HCT116 (cell line): Measurements from ENCODE around the gene GAS2. TPM values are rescaled to one million over a fixed set of nuclear protein-coding genes. Genes with fewer than 3 reads are reported as not detected.

Experiments used
- ATAC-seq: fragments of 200-7000 bp; cut with Tn5 transposase; 2 replicates; pipeline ENCODE4 v1.9.1; 2020; ENCODE audit warnings: mild to moderate bottlenecking, moderate library complexity
- BruUV-seq: library from RNA; stranded (reverse); fragments of 400-500 nt; replicated peaks from 2 replicates; lab custom pipeline; 2021; lab: Mats Ljungman, UMichigan
- CTCF ChIA-PET: fragments of 300-600 bp; sonication (Branson Sonifier 250); formaldehyde crosslinking; loops from one replicate; lab custom pipeline; 2021; ENCODE audit warnings: antibody characterized with exemption; lab: Charles Lee
- POLR2A ChIA-PET: fragments of 300-600, 350-600 bp; sonication (Branson Sonifier 250); formaldehyde crosslinking; loops from one replicate; lab custom pipeline; 2021; ENCODE audit warnings: antibody characterized with exemption; lab: Charles Lee
- RAD21 ChIA-PET, 2 experiments: fragments of 300-600 bp; sonication (Branson Sonifier 250); formaldehyde crosslinking; loops; one replicate each; lab custom pipeline; 2023; ENCODE audit warnings: low total read pairs in 2 of 2; ENCODE audit not compliant: uncharacterized antibody in 2 of 2, unreplicated experiment in 2 of 2, low non-redundant PET in 1 of 2; lab: Charles Lee
- DNase-seq: peaks from one replicate; pipeline ENCODE4 v3.0.0-alpha.2; 2010; ENCODE audit warnings: low read depth, low spot score
- H2AFZ ChIP-seq: fragments of 200-600 bp; shearing (Covaris generic), sonication (generic); 2 replicates; pipeline ENCODE4 v1.6.1; 2017; ENCODE audit warnings: low read depth, mixed run types, mixed read lengths, antibody characterized with exemption, low read length; ENCODE audit not compliant: poor library complexity, severe bottlenecking
- H3K27ac ChIP-seq: 2 replicates; pipeline ENCODE4 v1.5.1; 2012; ENCODE audit warnings: low read depth, low read length
- H3K27me3 ChIP-seq: fragments of 200-600 bp; sonication (generic); 2 replicates; pipeline ENCODE4 v1.6.1; 2016; ENCODE audit warnings: mixed run types, low read length, mixed read lengths; ENCODE audit not compliant: insufficient read depth
- H3K36me3 ChIP-seq, 2 experiments: fragments of 200-500 bp in 1 of 2; fragments of 200-600 bp in 1 of 2; sonication (Bioruptor generic) in 1 of 2; sonication (generic) in 1 of 2; 2 replicates each; pipeline versions ENCODE4 v1.5.1 to v1.6.1; 2014 to 2016; ENCODE audit warnings: low read length in 2 of 2, inconsistent platforms in 1 of 2, mixed read lengths in 1 of 2, mixed run types in 1 of 2; ENCODE audit not compliant: insufficient read depth in 2 of 2, control insufficient read depth in 1 of 2
- H3K4me1 ChIP-seq, 2 experiments: fragments of 200-600 bp in 1 of 2; sonication (generic) in 1 of 2; 2 replicates each; pipeline versions ENCODE4 v1.5.1 to v1.6.1; 2012 to 2017; ENCODE audit warnings: low read length in 2 of 2, inconsistent platforms in 1 of 2, mild to moderate bottlenecking in 1 of 2, mixed read lengths in 1 of 2, mixed run types in 1 of 2, moderate library complexity in 1 of 2; ENCODE audit not compliant: insufficient read depth in 2 of 2, control insufficient read depth in 1 of 2
- H3K4me2 ChIP-seq: fragments of 200-600 bp; sonication (generic); 2 replicates; pipeline ENCODE4 v1.6.1; 2017; ENCODE audit warnings: mixed run types, low read length, mixed read lengths
- H3K4me3 ChIP-seq, 2 experiments: fragments of 200-600 bp in 1 of 2; sonication (generic) in 1 of 2; replicated peaks in 1 of 2; 2 replicates each; pipeline ENCODE4 v1.5.1; 2011 to 2016; ENCODE audit warnings: low read length in 2 of 2, control low read depth in 1 of 2, low read depth in 1 of 2, mild to moderate bottlenecking in 1 of 2, mixed read lengths in 1 of 2, mixed run types in 1 of 2
- H3K79me2 ChIP-seq: fragments of 200-600 bp; sonication (generic); 2 replicates; pipeline ENCODE4 v1.6.1; 2017; ENCODE audit warnings: mild to moderate bottlenecking, mixed run types, low read length, moderate library complexity, mixed read lengths; ENCODE audit not compliant: insufficient read depth
- H3K9ac ChIP-seq: fragments of 200-600 bp; sonication (generic); 2 replicates; pipeline ENCODE4 v1.6.1; 2016; ENCODE audit warnings: low read length, mixed read lengths
- H3K9me2 ChIP-seq: fragments of 200-600 bp; sonication (generic), shearing (Covaris generic); 2 replicates; pipeline ENCODE4 v1.6.1; 2017; ENCODE audit warnings: mixed run types, mild to moderate bottlenecking, moderate library complexity; ENCODE audit not compliant: insufficient read depth
- H3K9me3 ChIP-seq, 2 experiments: fragments of 200-500 bp in 1 of 2; fragments of 200-600 bp in 1 of 2; sonication (Bioruptor generic) in 1 of 2; sonication (generic) in 1 of 2; 2 replicates each; pipeline ENCODE4 v1.6.1; 2014 to 2017; ENCODE audit warnings: low read length in 2 of 2, mixed read lengths in 2 of 2, inconsistent platforms in 1 of 2, low read depth in 1 of 2, mild to moderate bottlenecking in 1 of 2, mixed run types in 1 of 2, moderate library complexity in 1 of 2; ENCODE audit not compliant: control insufficient read depth in 1 of 2, insufficient read depth in 1 of 2
- H4K20me1 ChIP-seq: fragments of 200-600 bp; sonication (generic), shearing (Covaris generic); 2 replicates; pipeline ENCODE4 v1.6.1; 2017; ENCODE audit warnings: mixed run types, mild to moderate bottlenecking, moderate library complexity; ENCODE audit not compliant: insufficient read depth
- CBX3 ChIP-seq: IDR thresholded peaks from 2 replicates; pipeline ENCODE4 v1.6.1; 2012; ENCODE audit warnings: low read depth
- CTCF ChIP-seq, 3 experiments: fragments of 200-600 bp in 1 of 3; sonication (generic) in 1 of 3; IDR thresholded peaks in 2 of 3; conservative IDR thresholded peaks in 1 of 3; 2 replicates each; pipeline ENCODE4 v1.5.1; 2012 to 2017; ENCODE audit warnings: low read depth in 2 of 3, low read length in 2 of 3, antibody characterized with exemption in 1 of 3, borderline replicate concordance in 1 of 3, control low read depth in 1 of 3, mild to moderate bottlenecking in 1 of 3, mixed read lengths in 1 of 3, mixed run types in 1 of 3, moderate library complexity in 1 of 3; ENCODE audit not compliant: insufficient read depth in 1 of 3
- EGR1 ChIP-seq: IDR thresholded peaks from 2 replicates; pipeline ENCODE4 v1.6.1; 2012; ENCODE audit warnings: low read depth
- EZH2phosphoT487 ChIP-seq: fragments of 200-600 bp; IDR thresholded peaks from 2 replicates; pipeline ENCODE4 v1.6.1; 2018; ENCODE audit warnings: antibody characterized with exemption, borderline replicate concordance
- JUND ChIP-seq: IDR thresholded peaks from 2 replicates; pipeline ENCODE4 v1.6.1; 2012
- POLR2A ChIP-seq: IDR thresholded peaks from 2 replicates; pipeline ENCODE4 v1.7.0; 2011; ENCODE audit warnings: borderline replicate concordance; ENCODE audit not compliant: insufficient read depth, insufficient read length; ENCODE audit errors: extremely low read depth
- REST ChIP-seq: IDR thresholded peaks from 2 replicates; pipeline ENCODE4 v1.6.1; 2012; ENCODE audit warnings: low read depth
- SIN3A ChIP-seq: IDR thresholded peaks from 2 replicates; pipeline ENCODE4 v1.6.1; 2012; ENCODE audit warnings: low read depth
- SP1 ChIP-seq: IDR thresholded peaks from 2 replicates; pipeline ENCODE4 v1.6.1; 2012; ENCODE audit warnings: low read depth
- SRF ChIP-seq: IDR thresholded peaks from 2 replicates; pipeline ENCODE4 v1.6.1; 2012; ENCODE audit warnings: low read depth
- TCF7L2 ChIP-seq: IDR thresholded peaks from 2 replicates; pipeline ENCODE4 v1.7.0; 2011; ENCODE audit warnings: borderline replicate concordance, inconsistent platforms; ENCODE audit not compliant: insufficient read depth, insufficient read length; ENCODE audit errors: extremely low read depth
- YY1 ChIP-seq: IDR thresholded peaks from 2 replicates; pipeline ENCODE4 v1.6.1; 2011; ENCODE audit warnings: low read length, low read depth, moderate library complexity, mild to moderate bottlenecking; ENCODE audit not compliant: insufficient replicate concordance; ENCODE audit errors: extremely low read depth
- ZBTB33 ChIP-seq: IDR thresholded peaks from 2 replicates; pipeline ENCODE4 v1.6.1; 2011; ENCODE audit warnings: mild to moderate bottlenecking, low read length, moderate library complexity; ENCODE audit not compliant: insufficient replicate concordance; ENCODE audit errors: extremely low read depth
- ZFX ChIP-seq: fragments of 450-650 bp; IDR thresholded peaks from 2 replicates; pipeline ENCODE4 v1.6.1; 2017
- ZNF274 ChIP-seq: fragments of 200-500 bp; sonication (Bioruptor generic); IDR thresholded peaks from 2 replicates; pipeline ENCODE4 v1.6.1; 2014; ENCODE audit warnings: mild to moderate bottlenecking, low read depth, low read length, inconsistent platforms
- intact Hi-C: fragments of 100-400 bp; cut with micrococcal nuclease; formaldehyde crosslinking; loops from 2 replicates; pipeline ENCODE4 v1.10.0; 2022
- total RNA-seq: library from RNA; stranded (reverse); gene quantifications from one replicate; pipeline ENCODE4 v1.2.1, GENCODE V29; 2021; ENCODE audit not compliant: unreplicated experiment
- TF ChIP-seq, protein P1 (sequence below): IDR thresholded peaks from 2 replicates; pipeline ENCODE4 v1.6.1; 2012

GAS2 gene
- total RNA-seq, 1 experiment from 2014 or later: not detected

DNA sequence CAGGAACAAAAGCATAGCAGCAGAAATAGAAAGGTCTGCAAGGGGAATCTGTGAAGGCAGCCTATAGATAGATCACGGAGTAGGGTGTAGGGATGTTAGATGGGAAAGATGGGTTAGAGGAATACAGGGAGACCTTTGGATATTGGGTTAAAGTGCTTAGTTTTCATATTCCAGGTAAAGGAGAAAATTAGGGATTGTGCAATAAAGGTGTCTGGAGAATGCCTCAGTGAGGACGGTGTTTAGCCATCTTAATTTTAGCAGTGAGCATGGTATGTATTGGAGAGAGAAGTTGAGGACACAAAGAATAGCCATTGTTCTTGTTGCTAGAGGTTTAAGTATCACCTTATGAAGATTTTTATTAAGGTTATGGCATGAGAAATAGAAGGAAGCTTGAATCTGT, 17.7 kb downstream of the GAS2 start:
- no peaks in the 10 kb centered on the region for H3K79me2 ChIP-seq
- ChIA-PET POLR2A (no interaction called here), RAD21 (no interaction called here), CTCF (no interaction called here)
- no peaks in the 10 kb centered on the region for H3K9me3 ChIP-seq
- H4K20me1 ChIP-seq: no peaks in the 10 kb centered on the region
- intact Hi-C loops: no loop called here
- H3K4me3 ChIP-seq: no peak overlapping the region
- no peaks in the 10 kb centered on the region for H3K27me3 ChIP-seq
- no peaks in the 10 kb centered on the region for H3K36me3 ChIP-seq
- H2AFZ ChIP-seq: no peak overlapping the region
- H3K4me2 ChIP-seq: no peak overlapping the region
- no peaks in the 10 kb centered on the region for H3K4me1 ChIP-seq
- DNase-seq: no peak
- H3K27ac ChIP-seq: no peak overlapping the region
- no TSS peak for BruUV-seq
- TF ChIP-seq SIN3A (no peak), TCF7L2 (no peak), CBX3 (no peak), EGR1 (no peak), SP1 (no peak), REST (no peak), JUND (no peak), ZNF274 (no peak), EZH2phosphoT487 (no peak), POLR2A (no peak), YY1 (no peak), ZFX (no peak), CTCF (IDR thresholded peaks at IDR 0.05 in 2 of 3, conservative IDR thresholded peaks at IDR 0.05 in 1 of 3; ENCODE audit: borderline replicate concordance in 1 of 3, insufficient read depth in 1 of 3, low read depth in 2 of 3, low read length in 2 of 3) (no peak), SRF (no peak), ZBTB33 (no peak)
- TF ChIP-seq, protein P1, sequence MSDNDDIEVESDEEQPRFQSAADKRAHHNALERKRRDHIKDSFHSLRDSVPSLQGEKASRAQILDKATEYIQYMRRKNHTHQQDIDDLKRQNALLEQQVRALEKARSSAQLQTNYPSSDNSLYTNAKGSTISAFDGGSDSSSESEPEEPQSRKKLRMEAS: no peak
- H3K9ac ChIP-seq: no peak overlapping the region
- H3K9me2 ChIP-seq: no peaks in the 10 kb centered on the region
- ATAC-seq: no peak
